T-cell (primary cell): ENCODE results near the gene GKN2. TPM values are rescaled to one million over a fixed set of nuclear protein-coding genes. Genes with fewer than 3 reads are reported as not detected.
"Not testable (repeated sequence)": the region's sequence is repeated elsewhere in the genome, so short reads cannot be mapped to it uniquely, and the experiment has no call there.

Experiments used
- ATAC-seq, 4 experiments: fragments of 200-7000 bp in 3 of 4; fragments of 150-1000 bp in 1 of 4; cut with Tn5 transposase; replicated peaks in 1 of 4; 1 replicate in 3 of 4; 2 replicates in 1 of 4; pipeline ENCODE4 v1.10.0; 2021; ENCODE audit warnings: moderate library complexity in 3 of 4, mild to moderate bottlenecking in 2 of 4, moderate number of reproducible peaks in 1 of 4
- CTCF ChIA-PET, 2 donors: fragments of 300-600 bp; sonication (Branson Sonifier 250); formaldehyde crosslinking; loops; one replicate each; lab custom pipeline; 2022; ENCODE audit warnings: antibody characterized with exemption in 2 of 2; lab: Charles Lee
- POLR2A ChIA-PET, 2 donors: fragments of 300-600 bp; sonication (Branson Sonifier 250); formaldehyde crosslinking; loops; one replicate each; lab custom pipeline; 2022; ENCODE audit warnings: antibody characterized with exemption in 2 of 2; lab: Charles Lee
- DNase-seq, 35 experiments: peaks; one replicate each; pipeline versions ENCODE4 v3.0.0 to v3.0.0-alpha.2; 2013 to 2023
- H3K27ac ChIP-seq: one replicate; pipeline ENCODE4 v1.5.1; 2013; ENCODE audit warnings: low read length
- H3K27me3 ChIP-seq, 2 experiments: replicated peaks in 1 of 2; 1 replicate in 1 of 2; 2 replicates in 1 of 2; pipeline versions ENCODE4 v1.6.1 to v1.7.0; 2013; ENCODE audit warnings: low read length in 1 of 2, mixed read lengths in 1 of 2; ENCODE audit not compliant: control insufficient read depth in 2 of 2, insufficient read depth in 2 of 2; ENCODE audit errors: extremely low read depth in 1 of 2
- H3K36me3 ChIP-seq, 2 donors: 1 replicate in 1 of 2; 2 replicates in 1 of 2; pipeline versions ENCODE4 v1.6.1 to v1.7.0; 2013; ENCODE audit warnings: low read length in 1 of 2; ENCODE audit not compliant: control insufficient read depth in 2 of 2, insufficient read depth in 1 of 2; ENCODE audit errors: extremely low read depth in 1 of 2
- H3K4me1 ChIP-seq, 2 experiments: 1 replicate in 1 of 2; 2 replicates in 1 of 2; pipeline versions ENCODE4 v1.6.1 to v1.7.0; 2013; ENCODE audit warnings: low read length in 2 of 2, mixed read lengths in 1 of 2; ENCODE audit not compliant: insufficient read depth in 2 of 2, control insufficient read depth in 1 of 2; ENCODE audit errors: extremely low read depth in 1 of 2
- H3K4me3 ChIP-seq, 2 donors: 1 replicate in 1 of 2; 2 replicates in 1 of 2; pipeline versions ENCODE4 v1.5.1 to v1.7.0; 2013; ENCODE audit warnings: mild to moderate bottlenecking in 2 of 2, low read length in 1 of 2, moderate library complexity in 1 of 2; ENCODE audit not compliant: control insufficient read depth in 1 of 2; ENCODE audit errors: extremely low read depth in 1 of 2
- H3K9me3 ChIP-seq: 2 replicates; pipeline ENCODE4 v1.7.0; 2013
- H3K27ac Mint-ChIP-seq, 2 donors: one replicate each; pipeline ENCODE4 v1.8.0; 2020 to 2021; ENCODE audit warnings: mild to moderate bottlenecking in 2 of 2, mixed read lengths in 2 of 2
- H3K27me3 Mint-ChIP-seq, 2 donors: one replicate each; pipeline ENCODE4 v1.8.0; 2021 to 2022; ENCODE audit warnings: mixed read lengths in 2 of 2
- H3K36me3 Mint-ChIP-seq: one replicate; pipeline ENCODE4 v1.8.0; 2021; ENCODE audit warnings: mixed read lengths
- H3K4me1 Mint-ChIP-seq, 3 donors: one replicate each; pipeline ENCODE4 v1.8.0; 2020 to 2022; ENCODE audit warnings: mixed read lengths in 3 of 3, mild to moderate bottlenecking in 1 of 3
- H3K4me3 Mint-ChIP-seq, 3 donors: one replicate each; pipeline ENCODE4 v1.8.0; 2020 to 2022; ENCODE audit warnings: mild to moderate bottlenecking in 3 of 3, mixed read lengths in 3 of 3, moderate library complexity in 3 of 3
- H3K9me3 Mint-ChIP-seq, 3 donors: one replicate each; pipeline ENCODE4 v1.8.0; 2020 to 2022; ENCODE audit warnings: mixed read lengths in 3 of 3
- WGBS: methylation state at CpG from one replicate; pipeline ENCODE4 v1.1.5; 2013; ENCODE audit warnings: missing lambda C conversion rate; ENCODE audit not compliant: insufficient coverage; 5-methylcytosine and 5-hydroxymethylcytosine counted together
- total RNA-seq, 35 experiments: library from RNA in 6 of 35; stranded (reverse) in 6 of 35; fragments of 120-200 nt in 1 of 35; gene quantifications; one replicate each; pipeline versions ENCODE4 v1.2.1 to v1.2.4 and lab custom pipeline; 2013 to 2026

GKN2 gene
- total RNA-seq, 5 donors from 2014 or later (not counting 1 experiment from before 2014, with no cell fraction given), result not detected

DNA sequence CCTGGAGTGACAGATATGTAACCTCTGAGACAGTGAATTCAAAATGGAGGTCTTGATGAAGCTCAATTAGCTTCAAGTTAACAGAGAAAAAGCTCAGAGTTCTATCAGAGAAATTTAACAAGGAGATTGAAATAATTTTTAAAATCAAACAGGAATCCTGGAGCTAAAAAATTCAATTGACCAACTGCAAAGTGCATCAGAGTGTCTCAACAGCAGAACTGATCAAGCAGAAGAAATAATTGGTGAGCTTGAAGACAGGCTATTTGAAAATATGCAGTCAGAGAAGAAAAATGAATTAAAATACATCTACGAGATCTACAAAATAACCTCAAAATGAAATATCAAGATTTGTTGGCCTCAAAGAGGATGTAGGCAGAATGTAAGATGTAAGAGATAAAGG lies 51.1 kb downstream of the GKN2 start:
- H3K36me3 ChIP-seq, result no peaks in the 10 kb centered on the region
- no peaks in the 10 kb centered on the region for H3K27me3 Mint-ChIP-seq
- WGBS, result no CpG with 5 or more reads among the region's 1 CpG
- H3K4me3 Mint-ChIP-seq, result no peak overlapping the region
- DNase-seq (no peak), ATAC-seq (no peak)
- H3K27ac Mint-ChIP-seq, result no peak overlapping the region
- CTCF ChIA-PET, result interaction anchor here (0.7 kb wide), 2 partner anchors 67 to 438 kb away, joined by 4 to 5 read pairs; no protein-coding TSS in a partner anchor
- no peaks in the 10 kb centered on the region for H3K36me3 Mint-ChIP-seq
- peaks cover 0 to 6% (median 5%) of the 10 kb centered on the region in 3 donors for H3K4me1 Mint-ChIP-seq
- peaks cover 3% of the 10 kb centered on the region for H3K9me3 ChIP-seq
- H3K27ac ChIP-seq, result no peak overlapping the region
- peaks cover 0 to 20% (median 9%) of the 10 kb centered on the region in 3 donors for H3K9me3 Mint-ChIP-seq
- H3K4me1 ChIP-seq, result no peaks in the 10 kb centered on the region
- no peak overlapping the region for H3K4me3 ChIP-seq
- peaks cover 0 to 2% of the 10 kb centered on the region in 2 experiments for H3K27me3 ChIP-seq
- POLR2A ChIA-PET, result no interaction called here

GRCh38 chr2:68901199-68901514 lies 51.5 kb downstream of the GKN2 start:
- POLR2A ChIA-PET, result no interaction called here
- Mint-ChIP-seq H3K27me3 (peaks cover 0 to 2% of the 10 kb centered on the region in 2 donors), H3K9me3 (peaks cover 0 to 20% (median 9%) of the 10 kb centered on the region in 3 donors), H3K4me1 (peaks cover 0 to 6% (median 3%) of the 10 kb centered on the region in 3 donors), H3K27ac (no peak overlapping the region), H3K4me3 (no peak overlapping the region), H3K36me3 (no peaks in the 10 kb centered on the region)
- no peak overlapping the region for H3K4me3 ChIP-seq
- H3K27me3 ChIP-seq, result peaks cover 0 to 5% of the 10 kb centered on the region in 2 experiments
- H3K9me3 ChIP-seq, result peaks cover 3% of the 10 kb centered on the region
- CTCF ChIA-PET, result no interaction called here
- H3K27ac ChIP-seq, result no peak overlapping the region
- 100% methylated on average over 1 of the region's 4 CpGs for WGBS
- DNase-seq (no peak), ATAC-seq (no peak)
- no peaks in the 10 kb centered on the region for H3K4me1 ChIP-seq
- no peaks in the 10 kb centered on the region for H3K36me3 ChIP-seq

DNA sequence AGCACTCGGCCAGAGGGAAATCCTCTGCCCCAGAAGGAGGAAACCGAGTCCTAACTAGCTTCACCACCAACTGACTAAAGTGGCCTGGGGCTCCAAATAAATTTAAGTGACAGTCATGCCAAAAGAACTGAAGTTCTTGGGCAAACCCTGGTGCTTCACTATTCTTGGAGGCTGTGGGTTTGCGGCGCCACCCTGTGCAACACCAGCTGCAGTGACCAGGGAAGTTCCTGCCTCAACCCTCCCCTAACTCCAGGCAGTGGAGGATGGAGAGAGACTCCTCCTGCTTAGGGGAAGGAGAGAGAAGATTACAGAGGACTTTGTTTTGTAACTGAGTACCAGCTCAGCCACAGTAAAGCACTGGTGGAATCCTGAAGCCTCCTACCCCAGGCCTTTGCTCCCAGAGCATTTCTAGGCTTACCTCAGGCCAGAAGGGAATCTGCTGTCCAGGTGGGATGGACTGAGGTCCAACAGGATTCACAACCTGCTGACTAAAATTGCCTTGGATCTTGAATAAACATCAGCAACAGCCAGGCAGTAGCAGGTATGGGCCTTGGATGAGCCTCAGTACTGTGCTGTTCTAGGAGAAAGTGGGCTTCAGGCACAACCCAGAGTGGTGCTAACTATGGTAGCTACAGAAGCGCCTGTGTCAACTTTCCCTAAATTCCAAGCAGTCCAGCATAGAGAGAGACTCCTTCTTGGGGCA lies 52.0 kb downstream of the GKN2 start:
- 67% methylated on average over 1 of the region's 5 CpGs for WGBS
- H3K36me3 ChIP-seq, result no peaks in the 10 kb centered on the region
- ChIA-PET POLR2A (no interaction called here), CTCF (no interaction called here)
- H3K27me3 Mint-ChIP-seq, result peaks cover 0 to 4% of the 10 kb centered on the region in 2 donors
- no peak for ATAC-seq
- H3K4me3 Mint-ChIP-seq, result no peak overlapping the region
- peaks cover 0 to 20% (median 9%) of the 10 kb centered on the region in 3 donors for H3K9me3 Mint-ChIP-seq
- no peak for DNase-seq
- peaks cover 3% of the 10 kb centered on the region for H3K9me3 ChIP-seq
- H3K27ac ChIP-seq, result no peak overlapping the region
- no peaks in the 10 kb centered on the region for H3K4me1 ChIP-seq
- peaks cover 0 to 5% (median 4%) of the 10 kb centered on the region in 3 donors for H3K4me1 Mint-ChIP-seq
- no peak overlapping the region for H3K27ac Mint-ChIP-seq
- H3K27me3 ChIP-seq, result peaks cover 0 to 5% of the 10 kb centered on the region in 2 experiments
- H3K36me3 Mint-ChIP-seq, result no peaks in the 10 kb centered on the region
- no peak overlapping the region for H3K4me3 ChIP-seq

DNA sequence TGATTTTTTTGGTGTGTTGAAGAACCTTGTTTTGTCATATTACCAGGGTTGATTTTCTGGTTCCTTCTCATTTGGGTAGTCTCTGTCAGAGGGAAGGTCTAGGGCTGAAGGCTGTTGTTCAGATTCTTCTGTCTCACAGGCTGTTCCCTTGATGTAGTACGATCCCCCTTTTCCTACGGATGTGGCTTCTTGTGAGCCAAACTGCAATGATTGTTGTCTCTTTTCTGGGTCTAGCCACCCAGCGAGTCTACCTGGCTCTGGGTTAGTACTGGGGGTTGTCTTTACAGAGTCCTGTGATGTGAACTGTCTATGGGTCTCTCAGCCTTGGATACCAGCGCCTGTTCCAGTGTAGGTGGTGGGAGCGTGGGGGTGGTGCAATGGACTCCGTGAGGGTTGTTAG lies 56.7 kb downstream of the GKN2 start:
- POLR2A ChIA-PET, H3K9me3 ChIP-seq, H3K27me3 Mint-ChIP-seq, H3K9me3 Mint-ChIP-seq, H3K4me1 ChIP-seq, H3K36me3 Mint-ChIP-seq, H3K27ac Mint-ChIP-seq, H3K27ac ChIP-seq, ATAC-seq, DNase-seq, H3K27me3 ChIP-seq, H3K4me3 ChIP-seq, H3K4me3 Mint-ChIP-seq, H3K36me3 ChIP-seq, CTCF ChIA-PET, H3K4me1 Mint-ChIP-seq: not testable (repeated sequence)
- WGBS, result 91% methylated on average over 4 of the region's 6 CpGs

Other genes starting within 250 kb of the GKN2 start
- 100 to 1,000 TPM; 103 to 134 (median 123) TPM for gene ARHGAP25, start 218.1 kb downstream of the GKN2 start, total RNA-seq
- gene BMP10, start 81.5 kb downstream of the GKN2 start, total RNA-seq, result not detected
- gene GKN1, start 21.7 kb upstream of the GKN2 start, total RNA-seq, result not detected
- gene ANTXR1, start 60.3 kb upstream of the GKN2 start, total RNA-seq, result under 1 TPM in 4 of 5 donors, not detected in 1; 0.19 to 0.79 (median 0.63) TPM